Eye (tissue), 1 donor: ENCODE results near the gene OSBPL7.

Experiments
- DNase-seq: peaks from one replicate; pipeline ENCODE4 v3.0.0-alpha.2; 2015

Gene OSBPL7

GRCh38 chr17:47821424-47822391 lies at the start of gene OSBPL7:
Gene OSBPL7, minus strand, starts transcription at chr17:47821794. Its CDS starts 1,516 bp downstream, at chr17:47820278.
- peak; percentile 90 for DNase-seq

DNA sequence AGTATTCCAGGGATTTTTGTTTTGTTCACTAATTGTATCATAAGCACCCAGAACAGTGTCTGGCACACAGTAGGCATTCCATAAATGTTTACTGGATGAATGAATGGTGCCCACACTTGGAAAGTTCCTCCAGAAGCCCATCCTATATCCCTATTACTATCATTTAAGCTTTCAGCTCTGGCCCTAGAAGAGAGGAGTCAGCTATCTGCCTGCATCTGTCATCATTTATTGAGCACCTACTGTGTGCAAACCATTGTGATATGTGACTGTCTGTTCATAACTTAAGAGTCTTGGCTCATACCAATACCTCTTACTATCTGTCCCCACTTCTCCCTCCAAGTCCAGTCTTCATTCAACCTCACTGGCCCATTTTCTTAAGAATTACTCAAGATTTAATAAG lies 49.5 kb upstream of the OSBPL7 start:
- DNase-seq: no peak

DNA sequence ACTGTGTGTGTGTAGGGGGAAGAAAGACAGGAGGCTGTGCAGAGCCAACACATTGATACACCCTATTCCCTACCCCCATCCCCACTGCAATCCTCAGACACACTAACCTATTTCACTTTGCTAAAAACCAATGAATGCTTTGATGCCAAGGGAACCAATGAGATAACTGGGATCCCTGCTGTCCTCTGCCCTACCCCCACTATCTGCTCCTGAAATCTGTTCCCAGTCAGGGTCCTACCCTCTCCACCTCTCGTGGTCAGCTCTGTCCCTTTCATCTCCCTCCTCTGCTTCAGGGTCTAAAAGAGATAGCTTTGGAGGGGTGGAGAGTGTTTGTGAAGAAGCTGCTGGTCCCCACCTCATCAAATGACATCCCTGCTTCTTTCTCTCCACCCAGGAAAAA lies 48.5 kb upstream of the OSBPL7 start:
- DNase-seq: no peak

GRCh38 chr17:47869114-47869513 lies 47.5 kb upstream of the OSBPL7 start:
- no peak for DNase-seq

GRCh38 chr17:47867813-47868533 lies 46.4 kb upstream of the OSBPL7 start:
- DNase-seq: no peak

- DNase-seq: no peak
Observed at GRCh38 chr17:47866941-47867340, 45.3 kb upstream of the OSBPL7 start.

- no peak for DNase-seq
Observed at GRCh38 chr17:47864791-47865216, 43.2 kb upstream of the OSBPL7 start.

DNA sequence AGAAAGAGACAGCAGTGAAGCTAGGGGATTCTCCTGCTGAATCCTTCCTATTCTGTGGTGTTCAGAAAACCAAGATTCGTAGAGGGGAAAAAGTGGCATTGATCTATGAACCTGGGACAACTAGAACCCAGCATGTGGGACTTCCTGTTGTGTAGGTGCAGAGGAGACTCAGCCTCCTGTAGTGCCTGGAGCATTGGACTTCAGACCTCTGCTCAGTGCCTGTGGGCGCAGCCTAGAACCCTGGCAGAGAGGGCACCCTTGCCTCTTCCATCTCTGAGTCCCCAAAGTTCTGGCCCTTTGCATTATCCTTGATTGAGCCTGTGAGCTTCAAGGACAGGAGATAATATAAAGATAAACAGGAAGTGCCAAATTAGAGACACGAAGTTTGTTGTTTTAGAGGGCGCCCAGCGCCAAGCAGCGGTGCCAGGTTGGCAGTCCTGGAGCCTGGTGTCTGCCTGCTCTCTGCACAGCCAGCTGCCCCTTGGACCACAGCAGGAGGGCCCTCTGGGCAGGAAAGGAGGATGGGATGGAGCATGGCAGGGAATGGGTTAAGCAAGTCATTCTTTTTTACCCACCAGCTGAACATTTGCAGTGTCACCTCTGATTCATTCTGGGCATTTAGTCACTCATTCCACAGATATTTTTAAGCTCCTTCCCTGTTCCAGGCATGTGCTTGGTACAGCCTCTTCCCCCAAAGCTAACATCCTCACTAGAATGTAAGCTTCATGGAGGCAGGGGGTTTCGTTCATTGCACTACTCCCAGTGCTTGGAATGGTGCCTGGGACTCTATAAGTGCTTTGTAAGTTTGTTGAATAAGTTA lies 41.2 kb upstream of the OSBPL7 start:
- DNase-seq: no peak

DNA sequence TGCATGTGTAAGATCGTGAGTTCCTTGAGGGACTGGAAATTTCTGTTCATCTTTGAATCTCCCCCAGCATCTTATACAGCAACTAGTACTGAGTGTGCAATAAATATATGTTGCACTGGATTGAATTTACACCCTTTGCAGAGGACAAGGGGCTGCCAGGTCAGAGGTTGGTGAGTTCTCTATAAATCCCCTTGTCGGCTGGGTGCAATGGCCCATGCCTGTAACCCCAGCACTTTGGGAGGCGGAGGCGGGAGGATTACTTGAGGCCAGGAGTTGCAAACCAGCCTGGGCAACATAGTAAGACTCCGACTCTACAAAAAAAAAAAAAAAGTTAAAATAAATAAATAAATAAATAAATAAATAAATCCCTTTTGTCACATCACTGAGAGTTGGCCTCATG lies 38.8 kb upstream of the OSBPL7 start:
- DNase-seq: no peak

DNA sequence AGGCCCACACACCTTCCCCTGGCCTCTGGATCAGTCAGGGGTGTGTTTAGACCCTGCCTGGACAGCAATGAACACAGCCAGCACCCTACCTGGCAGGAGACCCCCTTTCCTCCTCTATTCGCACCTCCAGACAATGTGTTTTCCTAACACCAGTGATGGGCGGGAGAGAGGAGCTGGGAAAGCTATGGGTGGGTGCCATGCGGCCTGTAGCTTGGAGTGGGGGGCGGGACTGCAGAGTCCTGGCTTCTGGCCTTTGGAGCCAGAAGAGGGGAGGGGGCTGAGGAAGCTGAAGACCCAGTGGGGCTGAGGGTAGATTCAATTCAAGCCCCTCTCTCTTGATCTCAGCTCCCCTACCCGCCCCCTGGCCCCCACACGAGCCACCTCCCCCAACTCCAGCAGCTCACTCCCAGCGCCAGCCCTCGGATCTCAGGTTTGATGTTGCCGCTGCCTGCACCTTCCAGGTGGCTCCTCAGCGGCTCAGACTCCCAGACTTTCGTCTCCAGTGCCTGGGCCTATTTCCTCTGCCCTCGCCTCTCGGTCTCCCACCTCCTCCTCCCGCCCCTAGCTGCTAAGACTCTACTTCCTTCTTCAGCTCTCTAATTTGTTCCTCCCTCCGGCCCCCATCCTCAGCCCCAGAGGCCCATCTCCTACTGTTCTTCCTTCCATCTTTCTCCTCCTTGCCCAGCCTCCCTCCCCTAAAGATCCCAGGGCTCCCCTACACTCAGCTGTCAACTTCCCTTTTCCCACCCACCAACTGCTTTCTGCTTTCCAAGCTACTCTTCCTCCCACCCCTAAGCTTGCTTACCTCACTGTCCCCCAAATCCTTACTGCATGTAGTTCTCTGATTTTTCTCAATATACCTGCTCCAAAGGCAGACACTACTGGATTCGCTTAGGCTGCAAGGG lies 36.2 kb upstream of the OSBPL7 start:
- DNase-seq: no peak

GRCh38 chr17:47856830-47857229 lies 35.2 kb upstream of the OSBPL7 start:
- DNase-seq: no peak

DNA sequence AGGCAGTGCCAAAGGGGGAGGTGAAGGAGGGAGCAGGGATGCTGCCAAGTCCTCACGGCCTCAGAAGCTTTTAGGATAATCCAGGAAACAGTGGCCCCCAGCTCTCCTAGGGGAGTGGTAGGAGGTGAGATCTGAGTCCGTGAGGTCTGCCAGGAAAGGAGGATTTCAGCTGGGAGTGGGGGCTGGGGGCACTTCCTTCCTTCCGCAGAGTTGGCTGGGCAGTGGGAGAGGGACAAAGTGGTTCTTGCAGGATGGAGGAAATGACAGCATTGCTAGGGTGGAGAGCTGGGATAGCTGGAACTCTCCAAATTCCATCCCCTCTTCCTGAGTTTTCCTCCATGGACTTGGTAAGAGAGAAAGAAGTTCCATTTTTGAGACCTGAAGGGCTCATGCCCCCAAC lies 34.1 kb upstream of the OSBPL7 start:
- no peak for DNase-seq

DNA sequence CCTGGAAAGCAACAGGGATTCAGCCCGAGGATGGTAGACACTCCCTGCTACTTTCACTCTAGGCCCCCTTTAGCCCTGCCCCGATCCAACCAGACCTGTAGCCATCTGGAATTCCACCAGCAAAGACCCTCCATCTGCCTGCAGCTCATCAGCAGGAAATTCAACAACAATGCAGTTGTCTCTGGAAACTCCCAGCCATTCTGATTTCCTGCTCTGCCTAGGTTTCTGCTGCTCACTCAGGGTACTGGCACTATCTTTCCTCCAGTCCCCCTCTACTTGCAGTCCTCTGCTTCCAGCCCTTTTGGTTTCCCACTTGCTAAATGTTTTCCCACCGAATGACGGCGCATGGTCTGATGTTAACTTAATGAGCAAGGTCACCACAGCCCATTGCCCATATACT lies 32.0 kb upstream of the OSBPL7 start:
- DNase-seq: no peak

GRCh38 chr17:47852113-47852949 lies 30.7 kb upstream of the OSBPL7 start:
- peak; percentile 76 for DNase-seq

DNA sequence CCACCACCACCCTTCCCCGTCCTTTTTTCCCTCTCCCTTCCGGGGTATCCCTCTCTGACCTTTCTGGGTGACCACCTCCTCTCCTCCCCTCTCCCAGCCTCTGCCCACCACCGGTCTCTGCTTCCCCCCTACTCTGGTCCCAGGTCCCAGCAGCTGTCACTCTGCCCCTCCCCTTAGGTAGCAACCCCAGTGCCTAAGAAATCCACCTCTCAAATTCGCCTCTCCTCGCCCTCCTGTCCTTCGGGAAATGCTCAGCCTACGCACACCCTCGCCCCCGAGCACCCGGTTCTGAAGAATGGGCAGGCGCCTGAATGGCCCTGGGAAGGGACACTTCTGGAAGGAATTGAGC lies 30.1 kb upstream of the OSBPL7 start:
- no peak for DNase-seq

DNA sequence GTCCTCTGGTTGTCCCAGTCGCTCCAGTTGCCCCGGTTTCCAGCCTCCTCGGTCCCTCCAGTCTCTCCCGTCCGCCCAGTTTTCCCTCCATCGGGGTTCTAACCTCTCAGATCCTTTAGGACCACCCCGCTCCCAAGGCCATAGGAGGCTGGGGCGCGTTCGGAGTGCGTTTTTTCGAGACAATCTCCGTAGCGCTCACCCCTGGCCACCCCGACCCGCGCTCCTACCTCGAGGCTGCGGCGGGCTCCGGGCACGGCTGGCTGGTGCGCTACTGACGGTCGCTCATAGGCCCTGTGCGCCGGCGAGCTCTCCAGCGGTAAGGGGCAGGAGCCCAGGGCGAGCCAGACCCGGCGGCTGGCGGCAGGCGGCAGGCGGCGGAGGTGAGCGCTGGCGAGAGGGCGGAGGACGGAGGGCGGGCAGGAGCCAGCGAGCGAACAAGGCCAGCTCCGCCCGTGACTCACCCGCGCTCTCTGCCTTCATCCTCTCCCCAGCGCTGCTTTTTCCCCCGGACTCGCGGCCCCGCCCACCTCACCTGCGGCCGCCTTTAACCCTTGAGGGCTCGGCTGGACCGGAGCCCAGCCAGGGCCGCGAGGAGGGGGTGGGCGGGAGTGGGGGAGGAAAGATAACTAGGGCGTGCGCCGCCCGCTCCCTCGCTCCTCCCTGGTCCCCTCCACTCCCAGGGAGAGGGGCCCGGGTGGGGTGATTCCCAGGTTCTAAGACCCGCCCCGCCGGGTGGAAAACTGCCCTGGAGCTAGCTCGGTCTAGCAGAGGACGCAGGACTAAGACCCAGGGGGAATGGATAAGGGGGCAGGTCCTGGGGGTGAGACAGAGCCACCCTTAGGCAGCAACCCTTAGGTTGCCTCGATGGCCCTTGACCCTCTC lies 29.3 kb upstream of the OSBPL7 start, which contains the start of gene SP6:
Gene SP6, minus strand, starts transcription at position 472 of the 882 bp plus-strand sequence. CDS start 2,734 bp downstream, outside the sequence.
- peak; percentile 75 for DNase-seq

DNA sequence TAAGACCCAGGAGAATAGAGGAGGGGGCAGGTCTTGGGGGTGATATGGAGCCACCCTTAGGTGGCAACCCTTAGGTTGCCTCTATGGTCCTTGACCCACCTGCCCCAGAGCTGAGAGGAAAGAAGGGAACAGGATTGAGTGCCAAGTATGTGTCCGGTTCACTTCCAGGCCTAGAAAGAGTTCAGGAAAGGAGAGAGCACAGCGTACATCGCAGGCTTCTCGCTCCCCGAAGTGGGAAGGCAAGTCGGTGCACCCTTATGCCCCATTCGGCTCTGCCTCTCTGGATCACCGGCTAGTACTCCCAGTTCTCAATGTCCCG lies 28.7 kb upstream of the OSBPL7 start:
- DNase-seq: no peak

DNA sequence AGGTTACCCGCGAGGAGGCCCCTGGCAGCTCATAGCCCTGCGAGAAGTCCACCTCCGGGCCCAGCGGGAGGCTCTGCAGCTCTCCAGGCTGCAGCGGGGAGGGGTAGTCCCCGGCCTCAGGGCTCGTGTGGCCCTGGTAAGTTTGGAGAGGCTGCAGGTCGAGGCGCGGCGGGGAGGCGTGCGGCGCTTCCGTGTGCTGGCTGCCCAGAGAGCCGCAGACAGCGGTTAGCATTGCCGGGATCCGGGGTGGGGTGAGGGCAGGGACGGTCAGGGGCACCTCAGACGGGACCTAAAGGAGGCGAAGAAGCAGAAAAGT lies 26.6 kb upstream of the OSBPL7 start:
- DNase-seq: no peak

GRCh38 chr17:47847341-47848197 lies 26.0 kb upstream of the OSBPL7 start:
- DNase-seq: no peak
